Umbilical cord (tissue), 2 donors: ENCODE results near the gene PAFAH1B2. TPM values are rescaled to one million over a fixed set of nuclear protein-coding genes. Genes with fewer than 3 reads are reported as not detected.
"Not testable (repeated sequence)": the region's sequence is repeated elsewhere in the genome, so short reads cannot be mapped to it uniquely, and the experiment has no call there.

Experiments
- DNase-seq: peaks from one replicate; pipeline ENCODE4 v3.0.0-alpha.2; 2015; ENCODE audit warnings: low spot score
- total RNA-seq: library from RNA; depleted of rRNA; stranded (reverse); fragments of >200 nt; gene quantifications from one replicate; pipeline ENCODE4 v1.2.3, GENCODE V29; 2014; ENCODE audit warnings: low replicate concordance; ENCODE audit not compliant: insufficient read depth

The PAFAH1B2 gene
- total RNA-seq, 1 donor from 2014 or later = 117 TPM

DNA sequence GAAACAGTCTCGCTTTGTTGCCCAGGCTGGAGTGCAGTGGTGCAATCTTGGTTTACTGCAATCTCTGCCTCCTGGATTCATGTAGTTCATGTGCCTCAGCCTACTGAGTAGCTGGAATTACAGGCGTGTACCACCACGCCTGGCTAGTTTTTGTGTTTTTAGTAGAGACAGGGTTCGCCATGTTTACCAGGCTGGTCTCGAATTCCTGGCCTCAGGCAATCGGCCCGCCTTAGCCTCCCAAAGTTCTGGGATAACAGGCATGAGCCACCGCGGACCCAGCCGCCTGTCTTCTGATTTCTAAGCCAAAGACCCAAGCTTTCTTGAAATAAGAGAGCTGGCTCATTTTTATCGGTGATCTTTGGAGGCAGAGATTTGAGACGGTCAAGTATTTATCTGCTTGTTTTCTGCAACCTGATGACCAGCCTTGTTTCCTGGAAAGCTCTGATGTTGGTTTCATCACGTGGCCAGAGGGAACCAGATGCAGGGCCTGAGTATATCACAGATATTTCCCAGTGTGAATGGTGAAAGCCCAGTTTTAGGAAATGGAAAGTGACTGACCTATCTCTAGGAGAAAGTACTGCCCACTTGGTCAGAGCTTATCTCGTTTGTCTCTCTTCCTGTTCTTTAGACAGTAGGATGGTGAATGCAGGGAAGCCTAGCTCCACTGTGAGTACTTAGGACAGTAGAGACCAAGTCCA lies 28.8 kb downstream of the PAFAH1B2 start:
- peak; percentile 54 for DNase-seq

GRCh38 chr11:117175104-117175503 lies 31.0 kb downstream of the PAFAH1B2 start:
- DNase-seq = no peak

DNA sequence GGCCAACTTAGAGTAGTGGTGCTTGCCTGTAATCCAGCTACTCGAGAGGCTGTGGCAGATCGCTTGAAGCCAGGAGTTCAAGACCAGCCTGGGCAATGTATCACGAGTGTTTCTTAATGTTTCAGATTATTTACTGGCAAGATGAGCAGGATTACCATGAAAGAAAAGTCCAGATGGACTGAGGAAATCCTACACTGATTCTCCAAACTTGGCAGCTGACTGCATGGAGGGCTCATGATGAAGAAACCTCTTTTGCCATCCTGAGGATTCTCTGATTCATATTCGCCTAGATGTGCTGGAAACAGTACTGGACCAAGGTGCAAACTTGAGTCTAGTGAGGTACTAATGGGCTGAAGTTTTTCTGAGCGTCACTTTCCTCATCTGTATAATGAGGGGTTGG lies 31.7 kb downstream of the PAFAH1B2 start:
- DNase-seq = no peak

- no peak for DNase-seq
Observed at GRCh38 chr11:117176186-117176585, 32.1 kb downstream of the PAFAH1B2 start.

- peak; percentile 38 for DNase-seq
Observed at GRCh38 chr11:117177534-117178209, 33.6 kb downstream of the PAFAH1B2 start.

- peak; percentile 98 for DNase-seq
Observed at GRCh38 chr11:117178210-117179034, 34.3 kb downstream of the PAFAH1B2 start, which contains the start of gene SIDT2. Gene SIDT2, plus strand, starts transcription at chr11:117178743. Its CDS starts 521 bp downstream, at chr11:117179264.

GRCh38 chr11:117179048-117179999 lies 35.2 kb downstream of the PAFAH1B2 start:
- peak; percentile 23 for DNase-seq

DNA sequence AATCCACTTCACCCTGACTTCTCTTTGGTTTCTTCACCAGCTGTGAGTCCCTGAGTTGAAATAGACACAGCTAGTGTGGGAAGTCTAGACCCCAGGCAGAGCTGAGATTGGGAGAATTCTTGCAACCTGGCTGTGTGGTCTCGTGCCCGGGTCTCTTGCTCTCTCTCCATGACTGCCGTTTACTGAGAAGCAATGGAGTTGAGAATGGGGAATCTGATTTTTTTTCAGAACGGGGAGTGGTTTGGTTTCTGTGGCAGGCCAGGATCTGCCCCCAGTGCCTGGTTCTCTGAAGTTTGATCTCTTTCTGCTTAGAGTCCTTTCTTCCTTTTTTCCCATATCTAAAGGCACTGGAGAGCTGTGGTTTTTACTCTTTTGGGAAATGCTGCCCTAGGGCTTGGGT lies 35.9 kb downstream of the PAFAH1B2 start:
- DNase-seq = peak; percentile 66

DNA sequence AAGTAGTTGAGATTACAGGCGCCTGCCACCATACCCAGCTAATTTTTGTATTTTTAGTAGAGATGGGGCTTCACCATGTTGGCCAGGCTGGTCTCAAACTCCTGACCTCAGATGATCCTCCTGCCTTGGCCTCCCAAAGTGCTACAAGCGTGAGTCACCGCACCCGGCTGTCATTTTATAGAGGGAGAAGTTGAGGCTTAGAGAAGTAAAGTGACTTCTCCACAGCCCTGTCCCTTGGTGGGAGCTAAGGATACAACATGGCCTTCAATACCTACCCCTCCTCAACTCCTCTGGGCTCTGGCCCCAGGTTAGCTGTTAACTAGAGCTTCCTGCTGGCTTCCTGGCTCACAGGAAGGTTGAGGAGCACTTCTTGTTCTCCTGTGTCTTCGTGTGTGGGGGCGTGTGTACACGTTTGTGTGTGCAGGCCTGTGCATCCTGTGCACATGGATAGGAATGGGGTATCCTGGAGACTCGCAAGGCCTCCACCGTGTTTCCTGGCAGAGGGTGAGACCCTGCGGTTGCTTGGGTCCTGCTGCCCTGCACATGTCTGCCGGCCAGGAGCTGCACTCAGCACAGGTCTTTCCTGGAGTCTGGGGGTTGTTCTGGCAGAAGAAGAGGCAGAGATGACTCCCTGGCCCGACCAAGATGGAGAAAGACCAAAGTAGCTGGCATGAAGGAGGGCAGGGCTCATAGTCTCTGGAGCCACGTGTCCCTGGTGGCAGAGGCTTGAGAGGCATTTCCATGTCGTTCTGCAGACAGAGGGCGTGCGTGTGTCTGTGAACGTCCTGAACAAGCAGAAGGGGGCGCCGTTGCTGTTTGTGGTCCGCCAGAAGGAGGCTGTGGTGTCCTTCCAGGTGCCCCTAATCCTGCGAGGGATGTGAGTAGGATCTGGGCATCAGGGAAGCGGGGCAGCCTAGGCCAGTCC lies 36.8 kb downstream of the PAFAH1B2 start:
- DNase-seq = peak; percentile 49

- DNase-seq = no peak
Observed at GRCh38 chr11:117181586-117182550, 37.8 kb downstream of the PAFAH1B2 start.

GRCh38 chr11:117182551-117182935 lies 38.5 kb downstream of the PAFAH1B2 start:
- no peak for DNase-seq

GRCh38 chr11:117183178-117183577 lies 39.1 kb downstream of the PAFAH1B2 start:
- DNase-seq = not testable (repeated sequence)

DNA sequence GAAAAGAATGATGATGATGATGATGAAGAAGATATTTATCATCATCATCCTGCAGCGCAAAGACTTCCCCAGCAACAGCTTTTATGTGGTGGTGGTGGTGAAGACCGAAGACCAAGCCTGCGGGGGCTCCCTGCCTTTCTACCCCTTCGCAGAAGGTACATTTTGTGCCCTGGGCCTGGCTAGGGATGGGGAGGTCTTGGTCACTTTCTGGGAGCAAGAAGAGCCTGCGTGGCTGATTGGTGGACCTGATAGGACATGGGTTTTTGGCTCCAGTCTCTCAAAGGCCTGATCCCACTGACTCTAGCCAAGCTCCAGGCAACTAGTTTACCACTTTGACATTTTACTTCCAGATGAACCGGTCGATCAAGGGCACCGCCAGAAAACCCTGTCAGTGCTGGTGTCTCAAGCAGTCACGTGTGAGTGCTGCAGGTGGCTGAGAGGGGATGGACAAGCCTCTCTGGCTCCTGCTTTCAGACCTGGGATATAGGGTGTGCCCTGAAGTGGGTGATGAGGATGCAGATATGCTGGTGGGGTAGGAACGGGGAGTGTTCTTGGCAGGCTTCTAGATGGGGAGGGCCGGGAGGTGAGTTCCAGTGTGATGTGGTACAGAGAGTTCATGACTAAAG lies 39.8 kb downstream of the PAFAH1B2 start:
- DNase-seq = no peak

- DNase-seq = no peak
Observed at GRCh38 chr11:117185736-117186430, 41.8 kb downstream of the PAFAH1B2 start.

DNA sequence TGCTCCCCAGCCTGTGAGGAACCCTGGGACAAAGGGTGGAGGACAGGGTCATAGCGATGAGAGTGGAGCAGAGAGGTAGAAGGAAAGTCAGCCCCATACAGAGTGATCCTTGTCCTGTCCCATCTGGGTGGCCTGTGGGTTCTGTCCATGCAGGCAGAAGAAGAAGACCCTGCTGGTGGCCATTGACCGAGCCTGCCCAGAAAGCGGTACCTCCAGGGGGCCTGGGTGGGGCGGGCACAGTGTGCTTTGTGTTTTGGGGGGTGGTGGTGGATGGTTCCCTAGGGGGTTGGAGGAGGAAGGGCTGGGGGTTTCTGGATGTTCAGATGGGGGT lies 42.3 kb downstream of the PAFAH1B2 start:
- no peak for DNase-seq

DNA sequence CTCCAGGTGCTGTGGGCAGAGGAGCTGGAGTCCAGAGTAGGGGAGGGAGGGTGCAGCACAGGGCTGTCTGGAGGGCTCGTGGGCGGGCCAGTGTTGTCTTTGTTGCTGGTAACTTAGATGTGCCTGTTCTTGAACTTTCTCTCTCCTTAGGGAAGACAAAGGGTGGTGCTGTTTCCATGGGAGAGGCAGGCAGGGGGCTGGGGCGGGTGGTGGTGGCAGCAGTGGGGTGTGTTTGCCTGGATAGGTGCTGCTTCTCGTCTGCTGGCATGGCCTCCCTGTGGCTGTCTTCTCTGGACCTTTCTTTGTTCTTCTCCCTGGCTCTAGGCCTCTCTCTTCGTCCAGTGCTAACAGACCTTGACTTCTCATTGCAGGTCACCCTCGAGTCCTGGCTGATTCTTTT lies 42.9 kb downstream of the PAFAH1B2 start:
- no peak for DNase-seq

GRCh38 chr11:117187428-117187798 lies 43.3 kb downstream of the PAFAH1B2 start:
- no peak for DNase-seq
